Caco-2 (cell line): ENCODE data around the gene CASD1. TPM values are rescaled to one million over a fixed set of nuclear protein-coding genes. Genes with fewer than 3 reads are reported as not detected.

Experiments
- BruUV-seq: library from RNA; stranded (reverse); fragments of 400-500 nt; replicated peaks from 2 replicates; lab custom pipeline; 2021; lab: Mats Ljungman, UMichigan
- CTCF ChIA-PET: fragments of 300-600 bp; sonication (Branson Sonifier 250); formaldehyde crosslinking; loops from one replicate; lab custom pipeline; 2022; ENCODE audit warnings: antibody characterized with exemption; lab: Charles Lee
- POLR2A ChIA-PET: fragments of 300-600 bp; sonication (Branson Sonifier 250); formaldehyde crosslinking; loops from one replicate; lab custom pipeline; 2022; ENCODE audit warnings: antibody characterized with exemption; lab: Charles Lee
- DNase-seq, 2 experiments: peaks; one replicate each; pipeline versions ENCODE4 v3.0.0 to v3.0.0-alpha.2; 2020 to 2022
- H3K27me3 ChIP-seq: replicated peaks from 2 replicates; pipeline ENCODE4 v1.6.0; 2011; ENCODE audit warnings: low read length; ENCODE audit not compliant: control insufficient read depth, insufficient read depth
- H3K36me3 ChIP-seq: 2 replicates; pipeline ENCODE4 v1.5.1; 2011; ENCODE audit warnings: low read length; ENCODE audit not compliant: control insufficient read depth, insufficient read depth
- H3K4me1 ChIP-seq: fragments of 250-450 bp; sonication (Bioruptor Pico); 2 replicates; pipeline ENCODE4 v1.5.1; 2020; ENCODE audit warnings: mild to moderate bottlenecking
- H3K4me3 ChIP-seq: 2 replicates; pipeline ENCODE4 v1.5.1; 2011; ENCODE audit warnings: low read depth, mild to moderate bottlenecking, control low read depth, low read length
- H3K9me3 ChIP-seq: fragments of 250-450 bp; sonication (Bioruptor Pico); 2 replicates; pipeline ENCODE4 v1.5.1; 2020; ENCODE audit warnings: mild to moderate bottlenecking, moderate library complexity
- H3K27ac Mint-ChIP-seq: one replicate; pipeline ENCODE4 v1.8.0; 2022; ENCODE audit warnings: mixed read lengths; ENCODE audit not compliant: unreplicated experiment
- H3K27me3 Mint-ChIP-seq: one replicate; pipeline ENCODE4 v1.8.0; 2022; ENCODE audit warnings: mixed read lengths; ENCODE audit not compliant: insufficient read depth, unreplicated experiment
- H3K36me3 Mint-ChIP-seq: one replicate; pipeline ENCODE4 v1.8.0; 2022; ENCODE audit warnings: mild to moderate bottlenecking, mixed read lengths; ENCODE audit not compliant: insufficient read depth, unreplicated experiment
- H3K4me1 Mint-ChIP-seq: one replicate; pipeline ENCODE4 v1.8.0; 2022; ENCODE audit warnings: low read depth, mixed read lengths; ENCODE audit not compliant: unreplicated experiment
- H3K4me3 Mint-ChIP-seq: one replicate; pipeline ENCODE4 v1.8.0; 2022; ENCODE audit warnings: mild to moderate bottlenecking, moderate library complexity, mixed read lengths; ENCODE audit not compliant: unreplicated experiment
- H3K9me3 Mint-ChIP-seq: one replicate; pipeline ENCODE4 v1.8.0; 2022; ENCODE audit warnings: mixed read lengths; ENCODE audit not compliant: unreplicated experiment
- CTCF ChIP-seq, 2 experiments: fragments of 200-600 bp in 1 of 2; IDR thresholded peaks; 1 replicate in 1 of 2; 2 replicates in 1 of 2; pipeline versions ENCODE4 v1.5.1 to v1.8.0; 2011 to 2022; ENCODE audit warnings: antibody characterized with exemption in 1 of 2, control low read depth in 1 of 2, inconsistent platforms in 1 of 2, low read depth in 1 of 2, low read length in 1 of 2, mild to moderate bottlenecking in 1 of 2, moderate library complexity in 1 of 2; ENCODE audit not compliant: insufficient read depth in 1 of 2, severe bottlenecking in 1 of 2, unreplicated experiment in 1 of 2
- intact Hi-C: fragments of 100-400 bp; cut with micrococcal nuclease; formaldehyde crosslinking; loops from one replicate; pipeline ENCODE4 v1.10.0; 2022; ENCODE audit not compliant: unreplicated experiment
- total RNA-seq: library from RNA; stranded (reverse); gene quantifications from 2 replicates; pipeline ENCODE4 v1.2.3, GENCODE V29; 2022

CASD1 gene
- total RNA-seq, 1 experiment from 2014 or later = 13.7 TPM

- Histone ChIP-seq H3K27me3 (no peaks in the 10 kb centered on the region), H3K9me3 (no peaks in the 10 kb centered on the region; the same call in 1 of the 2 replicates), H3K4me1 (no peaks in the 10 kb centered on the region), H3K36me3 (no peaks in the 10 kb centered on the region), H3K4me3 (no peak overlapping the region)
- no TSS peak for BruUV-seq
- intact Hi-C loops = no loop called here
- Mint-ChIP-seq H3K27me3 (no peaks in the 10 kb centered on the region), H3K4me1 (peaks cover 6% of the 10 kb centered on the region), H3K27ac (no peak overlapping the region), H3K9me3 (no peaks in the 10 kb centered on the region), H3K4me3 (no peak overlapping the region), H3K36me3 (no peaks in the 10 kb centered on the region)
- TF ChIP-seq CTCF (IDR thresholded peaks at IDR 0.05; ENCODE audit: insufficient read depth in 1 of 2, low read depth in 1 of 2, low read length in 1 of 2, severe bottlenecking in 1 of 2, unreplicated experiment in 1 of 2) = no peak
- DNase-seq = no peak
- ChIA-PET POLR2A (no interaction called here), CTCF (no interaction called here)
These were observed 17.0 kb upstream of the CASD1 start for GRCh38 chr7:94492601-94493000.

GRCh38 chr7:94497874-94498670, 11.5 kb upstream of the CASD1 start:
- no peak overlapping the region for H3K4me3 Mint-ChIP-seq
- H3K27ac Mint-ChIP-seq = no peak overlapping the region
- no peaks in the 10 kb centered on the region for H3K36me3 ChIP-seq
- H3K27me3 Mint-ChIP-seq = peaks cover 4% of the 10 kb centered on the region
- H3K4me3 ChIP-seq = no peak overlapping the region
- TF ChIP-seq CTCF (IDR thresholded peaks at IDR 0.05; ENCODE audit: insufficient read depth in 1 of 2, low read depth in 1 of 2, low read length in 1 of 2, severe bottlenecking in 1 of 2, unreplicated experiment in 1 of 2) = no peak
- no peaks in the 10 kb centered on the region for H3K27me3 ChIP-seq
- no peaks in the 10 kb centered on the region; the same call in 1 of the 2 replicates for H3K9me3 ChIP-seq
- CTCF ChIA-PET = no interaction called here
- POLR2A ChIA-PET = no interaction called here
- no peaks in the 10 kb centered on the region for H3K4me1 Mint-ChIP-seq
- BruUV-seq = no TSS peak
- no peak for DNase-seq
- no peaks in the 10 kb centered on the region for H3K36me3 Mint-ChIP-seq
- intact Hi-C loops = no loop called here
- no peaks in the 10 kb centered on the region for H3K9me3 Mint-ChIP-seq
- H3K4me1 ChIP-seq = no peaks in the 10 kb centered on the region

- Histone ChIP-seq H3K27me3 (no peaks in the 10 kb centered on the region), H3K4me3 (no peak overlapping the region), H3K4me1 (no peaks in the 10 kb centered on the region), H3K9me3 (no peaks in the 10 kb centered on the region; the same call in 1 of the 2 replicates), H3K36me3 (no peaks in the 10 kb centered on the region)
- TF ChIP-seq CTCF (IDR thresholded peaks at IDR 0.05; ENCODE audit: insufficient read depth in 1 of 2, low read depth in 1 of 2, low read length in 1 of 2, severe bottlenecking in 1 of 2, unreplicated experiment in 1 of 2) = no peak
- Mint-ChIP-seq H3K27me3 (peaks cover 6% of the 10 kb centered on the region), H3K36me3 (no peaks in the 10 kb centered on the region), H3K9me3 (no peaks in the 10 kb centered on the region), H3K27ac (no peak overlapping the region), H3K4me3 (no peak overlapping the region), H3K4me1 (no peaks in the 10 kb centered on the region)
- intact Hi-C loops = no loop called here
- CTCF ChIA-PET = no interaction called here
- BruUV-seq = no TSS peak
- DNase-seq = no peak
- POLR2A ChIA-PET = no interaction called here
These were observed 10.7 kb upstream of the CASD1 start for GRCh38 chr7:94498918-94499317.
